NCI-H226 (cell line): Measurements from ENCODE around the gene KCND2.

ENCODE experiments used
- DNase-seq: peaks from one replicate; pipeline ENCODE4 v3.0.0-alpha.2; 2015

The KCND2 gene

GRCh38 chr7:120714945-120715344 lies 442.0 kb downstream of the KCND2 start:
- peak; percentile 72 for DNase-seq

- DNase-seq, result no peak
These were observed 443.3 kb downstream of the KCND2 start for GRCh38 chr7:120716307-120716706.

DNA sequence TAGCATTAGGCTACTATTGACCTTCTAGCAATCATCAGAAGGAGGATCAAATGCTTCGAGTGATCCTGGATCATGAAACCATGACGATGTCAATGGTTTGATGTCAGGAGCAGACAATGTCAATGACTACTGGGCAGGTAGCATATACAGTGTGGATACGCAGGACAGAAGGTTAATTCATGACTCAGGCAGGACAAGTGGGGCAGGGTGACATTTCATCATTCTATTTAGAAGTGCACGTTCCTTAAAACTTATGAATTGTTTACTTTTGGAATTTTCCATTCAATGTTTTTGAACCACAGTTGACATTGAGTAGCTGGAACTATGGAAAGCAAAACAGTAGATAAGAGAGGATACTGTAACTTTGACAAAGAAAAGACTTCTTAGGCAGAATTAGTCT lies 444.2 kb downstream of the KCND2 start:
- no peak for DNase-seq

- DNase-seq, result no peak
These were observed 445.4 kb downstream of the KCND2 start for GRCh38 chr7:120718361-120718760.

DNA sequence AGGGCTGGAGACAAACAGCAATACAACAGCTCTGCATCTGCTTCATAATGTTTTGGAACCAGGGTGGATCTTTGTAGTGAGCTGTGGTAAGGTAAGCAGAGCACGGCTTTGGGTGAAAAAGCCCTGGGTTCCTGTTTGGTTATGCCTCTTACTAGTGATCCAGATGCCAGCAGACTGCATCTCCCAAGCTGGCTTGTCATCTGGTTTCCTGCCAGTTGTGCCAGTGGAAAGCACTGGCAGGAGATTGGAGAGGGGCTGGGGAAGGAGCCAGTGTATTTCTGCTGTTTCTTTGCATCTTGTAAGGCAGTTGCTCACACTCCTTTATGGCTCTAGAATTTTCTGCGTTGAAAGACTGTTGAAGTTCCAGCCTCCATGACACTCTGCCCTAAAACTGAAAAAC lies 447.3 kb downstream of the KCND2 start:
- DNase-seq, result no peak

- no peak for DNase-seq
These were observed 450.8 kb downstream of the KCND2 start for GRCh38 chr7:120723465-120724385.

- DNase-seq, result no peak
These were observed 451.5 kb downstream of the KCND2 start for GRCh38 chr7:120724448-120724847.

- DNase-seq, result no peak
These were observed 452.0 kb downstream of the KCND2 start for GRCh38 chr7:120724955-120725354.

GRCh38 chr7:120725376-120726039 lies 452.5 kb downstream of the KCND2 start:
- DNase-seq, result peak; percentile 22

DNA sequence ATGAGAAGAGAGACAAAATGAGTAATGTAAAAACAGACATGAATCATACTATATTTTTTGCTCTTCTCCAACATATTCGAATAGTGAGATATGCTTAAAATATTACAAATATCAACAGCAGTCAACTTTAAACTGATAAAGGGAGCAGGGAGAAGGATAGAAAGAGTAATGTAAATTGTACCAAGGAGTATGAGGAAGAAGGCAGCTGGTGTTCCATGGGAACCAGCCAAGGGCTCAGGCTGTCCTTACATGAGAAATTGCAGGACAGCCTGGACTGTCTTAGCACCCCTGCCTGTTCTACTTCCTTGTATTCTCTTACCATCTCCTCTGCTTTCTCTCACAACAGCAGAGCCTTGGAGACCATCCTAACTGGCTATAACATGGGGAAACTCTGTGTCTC lies 456.3 kb downstream of the KCND2 start:
- DNase-seq, result peak; percentile 21

DNA sequence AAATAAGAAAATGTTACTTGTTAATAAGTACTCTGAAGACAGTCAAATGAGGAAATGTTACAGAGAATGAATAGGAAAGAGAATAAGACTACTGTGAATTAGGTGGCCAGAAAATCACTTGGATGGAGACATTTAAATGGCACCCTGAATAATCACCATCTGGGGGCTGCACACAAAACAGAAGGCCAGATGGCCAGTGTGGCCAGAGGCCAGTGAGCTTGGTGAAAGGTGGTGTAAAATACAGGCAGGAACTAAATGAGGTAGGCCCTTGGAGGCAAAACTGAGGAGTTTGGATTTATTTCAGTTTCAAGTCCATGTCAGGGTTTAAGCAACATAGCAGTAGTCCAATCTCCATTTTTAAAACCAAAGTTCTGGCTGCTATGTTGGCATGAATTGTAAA lies 458.3 kb downstream of the KCND2 start:
- DNase-seq, result no peak

GRCh38 chr7:120732256-120732655 lies 459.3 kb downstream of the KCND2 start:
- no peak for DNase-seq

- peak; percentile 7 for DNase-seq
These were observed 460.2 kb downstream of the KCND2 start for GRCh38 chr7:120733143-120733542.

- DNase-seq, result no peak
These were observed 460.9 kb downstream of the KCND2 start for GRCh38 chr7:120733835-120734234.

GRCh38 chr7:120735791-120736190 lies 462.8 kb downstream of the KCND2 start:
- peak; percentile 11 for DNase-seq

GRCh38 chr7:120738816-120739215 lies 465.8 kb downstream of the KCND2 start:
- DNase-seq, result no peak

DNA sequence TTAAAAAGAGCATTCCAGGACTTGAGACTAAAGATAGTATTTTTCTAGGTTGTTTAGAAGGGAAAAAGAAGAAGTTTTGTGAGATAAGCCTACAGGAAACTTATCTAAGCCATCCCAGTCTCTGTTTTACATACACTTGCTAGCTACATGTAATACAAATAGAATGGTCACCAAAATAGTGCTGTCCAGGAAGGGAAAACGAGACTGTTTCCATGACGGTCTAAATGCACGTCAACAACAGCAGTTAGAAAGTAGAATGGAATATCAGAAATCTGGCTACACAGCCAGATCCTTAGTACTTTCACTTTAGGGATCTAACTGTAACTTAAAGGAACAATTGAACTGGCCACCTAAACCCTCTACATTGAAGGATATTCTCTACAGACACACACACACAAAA lies 467.4 kb downstream of the KCND2 start:
- DNase-seq, result no peak

DNA sequence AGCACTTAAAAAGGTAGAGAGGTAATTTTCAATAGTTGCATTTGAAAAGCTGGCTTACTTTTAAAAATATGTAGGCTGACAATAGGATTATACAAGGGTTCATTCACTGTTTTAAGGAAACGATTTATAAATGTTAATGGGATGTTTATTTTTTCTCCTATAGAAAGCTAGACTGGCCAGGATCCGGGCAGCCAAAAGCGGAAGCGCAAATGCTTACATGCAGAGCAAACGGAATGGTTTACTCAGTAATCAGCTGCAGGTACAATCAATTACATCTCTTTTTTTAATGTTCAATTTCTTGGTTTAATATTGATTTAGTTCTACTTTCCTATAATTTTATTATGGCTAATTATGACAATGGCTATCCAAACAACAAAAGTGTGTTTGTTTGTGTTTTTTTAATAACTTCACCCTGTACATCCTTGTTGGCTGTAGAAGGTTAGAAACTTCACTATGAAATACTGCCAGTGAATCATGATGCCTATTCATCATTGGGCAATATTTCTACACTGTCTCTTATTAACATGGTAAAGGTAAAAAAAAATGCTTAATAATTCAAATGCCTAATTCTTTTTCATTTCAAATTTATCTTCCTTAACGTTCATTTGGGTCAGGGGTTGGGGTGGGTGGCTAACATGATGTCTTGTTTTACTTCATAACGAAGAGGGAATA lies 468.5 kb downstream of the KCND2 start:
- no peak for DNase-seq

DNA sequence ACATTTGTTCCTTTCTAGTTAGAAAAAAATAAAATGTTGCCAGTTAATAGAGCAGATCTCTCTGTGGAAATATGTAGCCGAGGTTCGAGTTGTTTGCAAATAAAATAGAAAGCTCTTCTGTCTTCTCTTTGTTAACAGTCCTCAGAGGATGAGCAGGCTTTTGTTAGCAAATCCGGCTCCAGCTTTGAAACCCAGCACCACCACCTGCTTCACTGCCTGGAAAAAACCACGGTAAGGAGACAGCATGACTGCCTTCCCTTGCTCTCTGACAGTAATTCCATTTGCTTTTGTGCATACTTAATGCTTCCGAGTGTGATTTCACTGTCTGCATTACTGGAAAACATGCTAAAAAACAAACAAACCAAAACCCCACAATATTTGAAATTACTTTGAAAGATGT lies 469.4 kb downstream of the KCND2 start:
- DNase-seq, result no peak

GRCh38 chr7:120743128-120743527 lies 470.2 kb downstream of the KCND2 start:
- no peak for DNase-seq

GRCh38 chr7:120760050-120760449 lies 487.1 kb downstream of the KCND2 start:
- no peak for DNase-seq

GRCh38 chr7:120760851-120761250 lies 487.9 kb downstream of the KCND2 start:
- no peak for DNase-seq

DNA sequence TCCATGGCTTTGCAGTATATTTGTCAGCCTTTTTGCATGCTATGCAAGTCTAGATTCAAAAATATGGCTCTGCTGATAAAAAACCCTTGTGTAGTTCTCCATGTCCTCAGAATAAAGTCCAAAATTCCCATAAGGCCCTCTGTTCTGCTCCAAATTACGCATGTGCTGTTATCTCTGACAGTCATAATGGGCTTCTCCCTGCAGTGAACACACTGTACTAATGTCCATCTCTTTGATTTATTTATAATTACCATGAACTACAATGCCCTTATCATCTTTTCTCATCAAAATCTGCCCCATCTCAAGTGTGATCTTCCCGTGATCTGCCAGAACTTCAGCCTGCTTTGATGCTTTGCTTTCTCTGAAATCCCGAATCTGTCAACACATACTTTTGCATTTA lies 497.2 kb downstream of the KCND2 start:
- DNase-seq, result no peak

- no peak for DNase-seq
These were observed 501.5 kb downstream of the KCND2 start for GRCh38 chr7:120774481-120774880.
